ENCODE measurements around the gene TMEM239. TPM values are rescaled to one million over a fixed set of nuclear protein-coding genes. Genes with fewer than 3 reads are reported as not detected.

TMEM239 gene
- total RNA-seq, 1 donor from 2014 or later = not detected

- FAIRE-seq (no peak), DNase-seq (ENCODE audit: low read depth) (no peak)
- H3K27ac Mint-ChIP-seq (ENCODE audit: unreplicated experiment) = no peak overlapping the region
- H3K4me3 ChIP-seq (ENCODE audit: insufficient read depth, low read depth, low read length) = no peak overlapping the region
- H3K4me1 Mint-ChIP-seq (ENCODE audit: low read depth, unreplicated experiment) = peaks cover 25% of the 10 kb centered on the region
- no peak overlapping the region for H3K4me2 ChIP-seq (ENCODE audit: low read length)
- peaks cover 18% of the 10 kb centered on the region for H3K9me3 Mint-ChIP-seq (ENCODE audit: unreplicated experiment)
- no peak overlapping the region for H3K4me3 Mint-ChIP-seq (ENCODE audit: unreplicated experiment)
- H3K9ac ChIP-seq (ENCODE audit: low read length) = no peak overlapping the region
- TF ChIP-seq, protein P1, sequence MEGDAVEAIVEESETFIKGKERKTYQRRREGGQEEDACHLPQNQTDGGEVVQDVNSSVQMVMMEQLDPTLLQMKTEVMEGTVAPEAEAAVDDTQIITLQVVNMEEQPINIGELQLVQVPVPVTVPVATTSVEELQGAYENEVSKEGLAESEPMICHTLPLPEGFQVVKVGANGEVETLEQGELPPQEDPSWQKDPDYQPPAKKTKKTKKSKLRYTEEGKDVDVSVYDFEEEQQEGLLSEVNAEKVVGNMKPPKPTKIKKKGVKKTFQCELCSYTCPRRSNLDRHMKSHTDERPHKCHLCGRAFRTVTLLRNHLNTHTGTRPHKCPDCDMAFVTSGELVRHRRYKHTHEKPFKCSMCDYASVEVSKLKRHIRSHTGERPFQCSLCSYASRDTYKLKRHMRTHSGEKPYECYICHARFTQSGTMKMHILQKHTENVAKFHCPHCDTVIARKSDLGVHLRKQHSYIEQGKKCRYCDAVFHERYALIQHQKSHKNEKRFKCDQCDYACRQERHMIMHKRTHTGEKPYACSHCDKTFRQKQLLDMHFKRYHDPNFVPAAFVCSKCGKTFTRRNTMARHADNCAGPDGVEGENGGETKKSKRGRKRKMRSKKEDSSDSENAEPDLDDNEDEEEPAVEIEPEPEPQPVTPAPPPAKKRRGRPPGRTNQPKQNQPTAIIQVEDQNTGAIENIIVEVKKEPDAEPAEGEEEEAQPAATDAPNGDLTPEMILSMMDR (IDR thresholded peaks at IDR 0.05; ENCODE audit: insufficient read depth, low read depth, low read length) = no peak
- no peak for TF ChIP-seq EZH2 (IDR thresholded peaks at IDR 0.05; ENCODE audit: insufficient read depth, low read length)
- peaks cover 32% of the 10 kb centered on the region for H3K4me1 ChIP-seq (ENCODE audit: insufficient read depth, low read length)
- peaks cover 9% of the 10 kb centered on the region for H3K27me3 ChIP-seq (ENCODE audit: insufficient read depth, low read length)
- H3K27ac ChIP-seq (ENCODE audit: low read depth, low read length) = no peak overlapping the region
- no peaks in the 10 kb centered on the region for H3K36me3 ChIP-seq (ENCODE audit: insufficient read depth, low read length)
- no peaks in the 10 kb centered on the region for H4K20me1 ChIP-seq (ENCODE audit: insufficient read depth, low read length)
- H3K9me3 ChIP-seq (ENCODE audit: insufficient read depth, low read depth, low read length) = peaks cover 7% of the 10 kb centered on the region
- no peak overlapping the region for H2AFZ ChIP-seq (ENCODE audit: low read depth, low read length)
- H3K79me2 ChIP-seq (ENCODE audit: insufficient read depth, low read length) = no peaks in the 10 kb centered on the region
- H3K27me3 Mint-ChIP-seq (ENCODE audit: low read depth, unreplicated experiment) = peaks cover 37% of the 10 kb centered on the region
- no peaks in the 10 kb centered on the region for H3K36me3 Mint-ChIP-seq (ENCODE audit: low read depth, unreplicated experiment)
These were observed 598 bp downstream of the TMEM239 start for GRCh38 chr20:2816583-2817340.

DNA sequence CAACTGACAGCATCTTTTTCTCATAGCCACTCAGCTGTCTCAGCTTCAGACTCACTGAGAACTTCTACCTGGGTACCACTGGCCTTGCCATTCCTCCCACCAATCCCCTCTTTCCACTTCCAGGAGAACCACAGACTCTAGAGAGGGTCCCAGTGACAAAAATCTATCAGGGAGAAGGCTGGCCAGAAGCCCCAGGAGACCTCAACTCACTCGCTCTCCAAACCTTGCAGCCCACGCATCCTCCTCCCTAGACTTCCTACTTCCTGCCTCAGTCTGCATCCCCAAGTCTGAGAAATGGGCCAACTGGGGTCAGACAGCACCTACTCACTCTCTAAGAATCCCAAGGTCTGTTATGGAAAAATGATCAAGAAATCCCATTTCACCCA lies 1.2 kb downstream of the TMEM239 start:
- FAIRE-seq (no peak), DNase-seq (ENCODE audit: low read depth) (no peak)
- no peak overlapping the region for H3K9ac ChIP-seq (ENCODE audit: low read length)

More for the DNA sequence above, 1.2 kb downstream of the TMEM239 start:
- Histone ChIP-seq H3K36me3 (ENCODE audit: insufficient read depth, low read length) (no peaks in the 10 kb centered on the region), H3K27me3 (ENCODE audit: insufficient read depth, low read length) (peaks cover 14% of the 10 kb centered on the region), H4K20me1 (ENCODE audit: insufficient read depth, low read length) (no peaks in the 10 kb centered on the region), H3K4me2 (ENCODE audit: low read length) (no peak overlapping the region), H3K4me3 (ENCODE audit: insufficient read depth, low read depth, low read length) (no peak overlapping the region), H2AFZ (ENCODE audit: low read depth, low read length) (no peak overlapping the region), H3K4me1 (ENCODE audit: insufficient read depth, low read length) (peaks cover 32% of the 10 kb centered on the region), H3K9me3 (ENCODE audit: insufficient read depth, low read depth, low read length) (peaks cover 2% of the 10 kb centered on the region), H3K79me2 (ENCODE audit: insufficient read depth, low read length) (no peaks in the 10 kb centered on the region), H3K27ac (ENCODE audit: low read depth, low read length) (no peak overlapping the region)
- Mint-ChIP-seq H3K27ac (ENCODE audit: unreplicated experiment) (no peak overlapping the region), H3K36me3 (ENCODE audit: low read depth, unreplicated experiment) (no peaks in the 10 kb centered on the region), H3K4me1 (ENCODE audit: low read depth, unreplicated experiment) (peaks cover 26% of the 10 kb centered on the region), H3K27me3 (ENCODE audit: low read depth, unreplicated experiment) (peaks cover 37% of the 10 kb centered on the region), H3K9me3 (ENCODE audit: unreplicated experiment) (peaks cover 13% of the 10 kb centered on the region), H3K4me3 (ENCODE audit: unreplicated experiment) (no peak overlapping the region)
- TF ChIP-seq, protein P1 (IDR thresholded peaks at IDR 0.05; ENCODE audit: insufficient read depth, low read depth, low read length) = no peak
- TF ChIP-seq EZH2 (IDR thresholded peaks at IDR 0.05; ENCODE audit: insufficient read depth, low read length) = no peak

Measured in astrocyte (in vitro differentiated cells and primary cell).